Measurements from ENCODE around the gene SLC8A1.

GRCh38 chr2:40466935-40467572, 15.2 kb upstream of the SLC8A1 start:
- TF ChIP-seq CTCF (IDR thresholded peaks at IDR 0.05) (no peak), EZH2 (IDR thresholded peaks at IDR 0.05) (no peak)

Data from neural progenitor cell (in vitro differentiated cells).